ACHN (cell line): Measurements from ENCODE around the gene THSD4.

Experiments
- DNase-seq: peaks from one replicate; pipeline ENCODE4 v3.0.0-alpha.2; 2015
- in situ Hi-C: cut with HindIII; loops from 2 replicates; pipeline ENCODE4 v1.10.0; 2017; ENCODE audit warnings: low sequenced_read_pairs, low pct_ligation_motif_present, low pct_unique_long_range_greater_than_20kb

THSD4 gene

GRCh38 chr15:71817351-71817750, 702.1 kb downstream of the THSD4 start:
- in situ Hi-C loops = no loop called here
- no peak for DNase-seq

- DNase-seq = no peak
- in situ Hi-C loops = no loop called here
These were observed 704.9 kb downstream of the THSD4 start for GRCh38 chr15:71820127-71820526.

GRCh38 chr15:71821547-71822129, 706.4 kb downstream of the THSD4 start:
- in situ Hi-C loops = no loop called here
- no peak for DNase-seq

- DNase-seq = no peak
These were observed 707.8 kb downstream of the THSD4 start for GRCh38 chr15:71822890-71823630.

GRCh38 chr15:71823801-71824200, 708.5 kb downstream of the THSD4 start:
- in situ Hi-C loops = no loop called here
- DNase-seq = no peak

More at GRCh38 chr15:71822890-71823630, 707.8 kb downstream of the THSD4 start:
- in situ Hi-C loops = no loop called here

- no peak for DNase-seq
- in situ Hi-C loops = no loop called here
These were observed 709.9 kb downstream of the THSD4 start for GRCh38 chr15:71825021-71825730.

- in situ Hi-C loops = no loop called here
- no peak for DNase-seq
These were observed 710.9 kb downstream of the THSD4 start for GRCh38 chr15:71826196-71826595.

- in situ Hi-C loops = no loop called here
- no peak for DNase-seq
These were observed 715.7 kb downstream of the THSD4 start for GRCh38 chr15:71830981-71831380.
